Ammon's horn (tissue), 1 donor: ENCODE results near the gene HHLA2.
"Not testable (repeated sequence)": the region's sequence is repeated elsewhere in the genome, so short reads cannot be mapped to it uniquely, and the experiment has no call there.

Source experiments
- DNase-seq: peaks from one replicate; pipeline ENCODE4 v3.0.0-alpha.2; 2016; ENCODE audit warnings: low spot score

The HHLA2 gene

DNA sequence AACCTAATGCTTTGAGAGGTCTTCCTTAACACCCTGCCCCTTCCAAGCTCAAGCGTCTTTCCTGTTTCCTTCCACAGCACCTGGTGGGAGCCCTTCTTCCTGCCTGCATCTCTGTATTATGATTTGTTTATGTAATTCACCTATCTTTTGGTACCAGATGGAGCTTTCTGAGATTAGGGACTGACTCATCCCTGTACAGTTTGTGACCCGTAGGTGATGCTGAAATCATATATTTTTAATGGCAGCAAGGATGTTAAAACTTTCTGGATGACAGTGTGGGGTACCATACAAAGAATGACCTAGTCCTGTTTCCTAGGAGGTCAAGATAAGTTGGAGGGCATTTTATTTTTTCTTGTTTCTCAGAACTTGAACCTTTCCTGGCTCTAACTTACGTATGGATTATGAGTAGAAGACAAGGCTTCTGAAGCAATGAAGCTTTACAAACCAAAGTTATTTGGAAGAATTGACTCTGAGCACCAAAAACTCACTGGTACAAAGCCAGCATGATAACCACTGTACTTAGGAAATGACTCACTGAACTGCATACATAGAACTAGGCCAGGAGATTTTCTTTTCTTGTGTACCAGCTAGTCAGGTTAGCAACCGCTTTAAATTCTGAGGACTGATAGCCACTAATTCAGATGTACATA is 46.6 kb downstream of the HHLA2 start:
- DNase-seq, result no peak

- no peak for DNase-seq
Observed at GRCh38 chr3:108343491-108343890, 47.1 kb downstream of the HHLA2 start.

DNA sequence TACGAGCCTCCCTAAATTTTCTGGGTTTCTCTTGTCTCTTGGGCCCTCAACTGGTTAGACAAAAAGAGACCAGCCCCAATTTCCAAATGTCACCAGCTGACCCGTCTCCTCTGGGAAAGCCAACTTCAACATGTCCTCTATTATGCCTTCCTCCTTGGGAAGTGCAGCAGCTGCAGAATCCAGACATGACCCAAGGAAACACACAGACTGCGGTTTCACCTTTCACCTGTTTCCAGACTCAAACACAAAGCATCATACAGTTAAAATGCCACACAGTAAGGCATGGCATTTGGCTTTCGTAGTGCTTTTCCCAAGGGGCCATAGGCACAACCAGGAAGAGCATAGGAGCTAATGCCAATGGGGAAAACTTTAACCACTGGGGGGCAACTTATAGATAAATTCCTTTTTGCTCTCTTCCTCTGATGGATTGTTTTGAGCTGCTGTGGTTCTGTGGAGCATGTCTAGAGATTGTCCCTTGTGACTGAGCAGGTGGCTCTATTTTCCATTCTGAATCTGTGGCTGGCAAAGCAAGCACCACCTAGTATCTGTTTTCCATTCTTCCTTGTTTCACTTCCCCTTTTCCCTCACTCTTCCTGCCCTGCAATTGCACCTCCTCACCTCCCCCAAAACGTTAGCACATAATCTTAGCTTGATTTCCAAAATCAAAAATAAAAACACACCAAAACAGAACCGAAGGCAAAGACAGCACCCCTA is 49.3 kb downstream of the HHLA2 start:
- no peak for DNase-seq

- DNase-seq, result no peak
Observed at GRCh38 chr3:108346301-108347227, 50.2 kb downstream of the HHLA2 start.

GRCh38 chr3:108352176-108352575 is 55.8 kb downstream of the HHLA2 start:
- DNase-seq, result no peak

DNA sequence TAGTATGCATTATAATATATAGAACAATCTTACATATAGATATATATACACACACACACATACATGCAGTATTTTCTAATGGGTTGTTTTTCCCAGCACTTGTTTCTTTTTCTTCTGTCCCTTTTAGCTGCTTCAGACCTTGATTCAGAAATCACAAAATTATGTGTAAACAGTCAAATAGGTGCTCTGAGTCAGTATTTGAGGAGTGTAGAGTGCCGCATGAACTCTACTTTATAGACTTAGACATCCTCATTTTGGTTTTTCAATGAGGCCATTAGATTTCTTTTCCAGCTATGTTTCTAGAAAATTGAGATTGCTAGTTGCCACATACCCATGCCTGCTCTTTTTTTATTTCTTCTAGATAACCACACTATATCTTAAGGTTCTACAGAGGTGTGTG is 58.2 kb downstream of the HHLA2 start:
- no peak for DNase-seq

DNA sequence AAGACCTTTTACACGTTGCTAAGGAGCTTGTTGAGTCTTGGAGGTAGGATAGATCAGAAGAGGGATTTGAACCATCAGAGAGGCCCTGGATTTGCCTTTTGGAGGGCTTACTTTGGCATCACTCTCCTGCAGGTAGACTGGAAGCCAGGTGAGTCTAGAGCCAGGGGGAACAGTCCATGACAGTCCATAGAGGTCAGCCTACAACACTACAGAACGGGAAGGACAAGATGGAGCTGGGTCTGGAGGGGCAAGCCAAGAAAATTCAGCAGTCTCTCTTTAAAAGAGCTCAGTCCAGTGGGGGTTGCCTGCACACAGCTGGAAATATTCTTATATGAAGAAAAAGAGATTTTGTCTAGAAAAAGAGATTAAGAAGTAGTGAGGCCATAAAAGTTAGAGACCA is 60.7 kb downstream of the HHLA2 start:
- DNase-seq, result no peak

DNA sequence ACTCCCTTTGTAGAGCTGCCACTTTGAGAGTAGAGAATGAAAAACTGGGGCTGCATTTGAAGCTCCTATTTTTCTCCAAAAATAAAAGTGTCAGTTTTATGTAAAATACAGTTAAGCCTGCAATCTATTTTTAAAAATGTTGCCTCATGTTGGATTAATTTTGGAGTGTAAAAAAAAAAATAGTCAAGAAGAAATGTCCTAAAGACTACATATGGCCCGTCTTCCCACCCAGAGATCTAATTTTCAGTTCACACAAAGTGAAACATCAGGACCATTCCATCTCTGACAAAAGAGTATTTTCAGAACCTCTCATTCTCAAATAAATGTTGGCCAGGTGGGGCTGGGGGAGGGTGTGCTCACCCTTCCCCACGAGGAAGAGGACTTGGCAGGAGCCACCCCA is 62.7 kb downstream of the HHLA2 start:
- no peak for DNase-seq

DNA sequence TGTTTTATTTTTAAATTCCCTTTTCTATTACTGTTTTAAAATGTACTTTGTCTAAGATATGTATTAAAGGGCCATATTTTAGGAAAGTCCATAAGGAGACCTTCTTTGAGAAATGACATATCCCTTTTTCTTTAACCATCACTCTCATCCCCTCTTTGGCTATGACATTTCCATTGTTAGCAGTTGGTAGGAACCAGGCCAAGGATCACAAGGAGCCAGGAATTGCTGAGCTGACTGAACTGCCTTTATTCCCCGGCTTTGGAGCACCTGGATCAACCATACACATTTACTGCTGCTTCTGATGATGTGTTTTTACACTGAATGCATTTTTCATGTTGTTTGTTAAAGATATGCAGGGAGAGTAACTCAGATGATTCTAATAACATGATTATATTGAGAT is 79.7 kb downstream of the HHLA2 start:
- no peak for DNase-seq

DNA sequence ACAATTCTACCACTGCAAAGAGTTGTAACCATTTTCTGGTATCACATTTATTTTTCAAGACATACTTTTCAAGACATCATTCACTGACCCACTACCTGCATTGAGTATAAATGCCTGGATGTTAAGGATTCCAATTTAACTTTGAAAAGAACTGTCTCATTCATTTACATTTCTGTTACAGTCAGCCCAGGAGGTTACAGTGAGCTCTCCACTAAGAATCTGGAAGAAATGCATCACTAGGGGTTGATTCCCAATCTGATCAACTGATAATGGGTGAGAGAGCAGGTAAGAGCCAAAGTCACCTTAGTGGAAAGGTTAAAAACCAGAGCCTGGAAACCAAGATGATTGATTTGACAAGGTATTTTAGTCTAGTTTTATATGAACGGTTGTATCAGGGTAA is 81.0 kb downstream of the HHLA2 start:
- DNase-seq, result no peak

DNA sequence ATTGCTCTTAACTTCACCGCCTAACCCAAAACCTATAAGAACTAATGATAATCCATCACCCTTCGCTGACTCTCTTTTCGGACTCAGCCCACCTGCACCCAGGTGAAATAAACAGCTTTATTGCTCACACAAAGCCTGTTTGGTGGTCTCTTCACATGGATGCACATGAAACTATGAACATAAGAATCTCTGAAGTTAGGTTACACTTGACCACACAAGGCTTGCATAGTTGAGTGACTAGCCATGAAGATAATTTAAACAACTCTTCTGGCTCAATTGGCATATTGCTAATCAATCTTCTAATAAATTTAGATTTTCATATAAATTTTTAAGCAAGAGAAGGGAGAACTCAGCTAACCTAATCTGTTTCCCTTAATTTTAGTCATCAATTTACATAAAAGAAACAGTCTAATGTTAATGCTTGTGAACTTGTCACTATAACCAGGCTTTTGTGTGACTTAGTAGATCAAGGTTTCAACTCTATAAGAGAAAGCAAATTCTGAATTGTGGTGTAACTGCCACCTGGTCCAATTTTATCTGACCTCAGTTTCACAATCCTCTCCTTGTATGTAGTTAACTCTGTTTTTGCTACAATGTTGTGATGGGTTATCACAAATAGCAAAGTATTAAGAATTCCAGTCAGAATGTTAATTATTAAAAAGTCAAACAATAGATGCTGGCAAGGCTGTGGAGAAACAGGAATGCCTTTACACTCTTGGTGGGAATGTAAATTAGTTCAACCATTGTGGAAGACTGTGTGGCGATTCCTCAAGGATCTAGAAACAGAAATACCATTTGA is 82.0 kb downstream of the HHLA2 start:
- no peak for DNase-seq

DNA sequence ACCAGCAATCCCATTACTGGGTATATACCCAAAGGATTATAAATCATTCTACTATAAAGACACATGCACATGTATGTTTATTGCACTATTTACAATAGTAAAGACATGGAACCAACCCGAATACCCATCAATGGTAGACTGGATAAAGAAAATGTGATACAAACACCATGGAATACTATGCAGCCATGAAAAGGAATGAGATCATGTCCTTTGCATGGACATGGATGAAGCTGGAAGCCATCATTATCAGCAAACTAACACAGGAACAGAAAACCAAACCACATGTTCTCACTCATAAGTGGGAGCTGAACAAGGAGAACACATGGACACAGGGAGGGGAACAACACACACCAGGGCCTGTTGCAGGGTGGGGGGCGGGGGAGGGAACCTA is 82.6 kb downstream of the HHLA2 start:
- DNase-seq, result not testable (repeated sequence)

DNA sequence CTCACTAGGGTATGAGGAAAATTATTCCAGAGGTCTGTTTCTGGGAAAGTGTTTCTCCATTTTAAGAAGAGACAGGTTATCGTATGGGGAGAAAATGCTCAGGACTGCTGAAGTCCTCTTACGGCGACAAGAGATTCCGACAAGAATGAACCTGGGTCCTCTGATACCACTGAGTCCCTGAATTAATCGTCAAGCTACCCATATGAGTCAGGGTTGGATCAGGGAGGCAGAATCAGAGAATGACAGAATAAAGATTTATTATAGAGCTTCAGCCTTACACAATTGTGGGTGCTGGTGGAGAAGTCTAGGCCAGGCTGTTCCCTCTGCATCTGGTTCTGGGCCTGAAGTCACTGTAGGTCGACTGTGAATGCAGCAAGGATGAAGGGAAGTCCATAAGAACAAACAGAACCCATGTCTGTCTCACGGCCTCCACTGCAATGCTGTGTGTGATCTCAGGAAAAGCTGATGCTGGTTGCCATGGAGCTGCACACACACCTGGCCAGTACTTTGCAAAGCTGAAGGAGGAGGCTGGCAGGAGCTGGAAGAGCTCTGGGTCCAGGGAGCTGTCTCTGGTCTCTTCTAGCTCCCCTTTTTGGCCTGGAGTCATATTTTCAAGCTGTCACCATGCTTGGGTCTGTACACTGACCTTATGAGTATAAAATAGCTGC is 83.9 kb downstream of the HHLA2 start:
- no peak for DNase-seq

DNA sequence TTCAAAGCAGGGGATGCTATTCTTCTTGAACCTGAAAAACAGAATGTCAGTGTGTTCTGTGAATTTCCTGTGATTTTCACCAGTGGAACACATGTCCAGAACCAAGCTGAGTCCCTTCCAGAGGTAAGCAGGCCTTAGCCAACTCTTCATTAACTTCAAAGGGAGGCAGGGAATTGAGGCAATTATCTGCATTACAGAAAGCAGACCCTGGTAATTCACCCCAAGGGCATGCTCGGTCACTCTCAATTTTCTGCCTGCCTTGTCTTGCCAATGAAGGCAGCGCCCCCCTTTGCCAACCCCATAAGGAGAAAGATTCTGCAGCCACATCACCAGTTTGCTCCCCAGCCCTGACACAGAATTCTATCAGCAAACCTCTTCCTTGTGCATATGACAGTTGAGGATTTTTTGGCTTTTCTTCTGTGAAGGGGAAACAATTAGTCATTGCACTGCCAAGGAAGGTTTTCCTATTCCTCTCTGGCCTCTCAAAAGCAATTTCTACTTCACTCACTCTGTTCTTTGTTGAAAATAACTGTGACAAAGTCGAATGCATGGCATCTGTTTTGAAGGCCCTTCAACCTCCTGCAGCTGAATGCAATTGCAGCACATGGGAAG is 85.3 kb downstream of the HHLA2 start:
- DNase-seq, result no peak

- no peak for DNase-seq
Observed at GRCh38 chr3:108383306-108383705, 87.0 kb downstream of the HHLA2 start.

GRCh38 chr3:108387063-108387462 is 90.7 kb downstream of the HHLA2 start:
- no peak for DNase-seq

GRCh38 chr3:108388136-108389132 is 92.1 kb downstream of the HHLA2 start:
- DNase-seq, result peak; percentile 56

- no peak for DNase-seq
Observed at GRCh38 chr3:108389372-108389771, 93.0 kb downstream of the HHLA2 start.

- DNase-seq, result no peak
Observed at GRCh38 chr3:108391917-108392593, 95.7 kb downstream of the HHLA2 start.
